Suprapubic skin (tissue), 3 donors: Measurements from ENCODE around the gene ACACB.

Experiments used
- CTCF ChIP-seq, 2 donors: fragments of 200-600 bp in 1 of 2; fragments of 450-650 bp in 1 of 2; sonication (generic) in 1 of 2; IDR thresholded peaks; one replicate each; pipeline ENCODE4 v1.5.1; 2016 to 2019; ENCODE audit warnings: antibody characterized with exemption in 2 of 2, mild to moderate bottlenecking in 1 of 2, moderate library complexity in 1 of 2
- POLR2A ChIP-seq, 2 donors: fragments of 450-650 bp; IDR thresholded peaks; one replicate each; pipeline ENCODE4 v1.6.1; 2017; ENCODE audit warnings: antibody characterized with exemption in 2 of 2, mild to moderate bottlenecking in 2 of 2, moderate library complexity in 2 of 2

- TF ChIP-seq CTCF (IDR thresholded peaks at IDR 0.05) (no peak), POLR2A (IDR thresholded peaks at IDR 0.05) (no peak)
Measured at GRCh38 chr12:109209082-109209481, 92.7 kb downstream of the ACACB start.
